ENCODE measurements around the gene CNNM1.

Gene CNNM1

GRCh38 chr10:99442394-99442793 is 113.2 kb downstream of the CNNM1 start:
- Histone ChIP-seq H3K36me3 (no peaks in the 10 kb centered on the region), H3K4me3 (ENCODE audit: low read depth, low read length) (no peak overlapping the region), H3K27me3 (ENCODE audit: insufficient read depth, low read depth, severe bottlenecking) (no peaks in the 10 kb centered on the region), H3K9me3 (ENCODE audit: severe bottlenecking) (no peaks in the 10 kb centered on the region), H3K27ac (no peak overlapping the region)
- no peak for DNase-seq
- no peak for TF ChIP-seq CTCF (IDR thresholded peaks at IDR 0.05; ENCODE audit: low read depth, low read length)

GRCh38 chr10:99443500-99443899 is 114.3 kb downstream of the CNNM1 start:
- DNase-seq: no peak
- no peaks in the 10 kb centered on the region for H3K27me3 ChIP-seq (ENCODE audit: insufficient read depth, low read depth, severe bottlenecking)
- no peaks in the 10 kb centered on the region for H3K36me3 ChIP-seq
- TF ChIP-seq CTCF (IDR thresholded peaks at IDR 0.05; ENCODE audit: low read depth, low read length): no peak
- H3K27ac ChIP-seq: no peak overlapping the region
- H3K9me3 ChIP-seq (ENCODE audit: severe bottlenecking): no peaks in the 10 kb centered on the region
- H3K4me3 ChIP-seq (ENCODE audit: low read depth, low read length): no peak overlapping the region
